ENCODE data around the gene MED15.

The MED15 gene

GRCh38 chr22:20629401-20629800 is 122.0 kb downstream of the MED15 start:
- DNase-seq, result no peak

- no peak for DNase-seq
Measured at GRCh38 chr22:20630873-20631617, 123.6 kb downstream of the MED15 start.

- no peak for DNase-seq
Measured at GRCh38 chr22:20632082-20632481, 124.7 kb downstream of the MED15 start.

- no peak for DNase-seq
Measured at GRCh38 chr22:20632518-20632917, 125.1 kb downstream of the MED15 start.

- DNase-seq, result no peak
Measured at GRCh38 chr22:20634560-20635226, 127.3 kb downstream of the MED15 start.

GRCh38 chr22:20635227-20635591 is 127.8 kb downstream of the MED15 start:
- no peak for DNase-seq

- no peak for DNase-seq
Measured at GRCh38 chr22:20636075-20636812, 128.8 kb downstream of the MED15 start.

GRCh38 chr22:20636945-20637344 is 129.5 kb downstream of the MED15 start:
- DNase-seq, result no peak

Data from hematopoietic multipotent progenitor cell treated with erythropoietin and hydrocortisone succinate and interleukin-3 and kit ligand, for 6 days (in vitro differentiated cells).